HG03066 (cell line): ENCODE results near the gene B3GNT9.
A peak's percentile ranks its signal among the peaks of the same experiment; 100 is the strongest.

Source experiments
- ATAC-seq: cut with Tn5 transposase; IDR thresholded peaks from one replicate; pipeline ENCODE4 v1.9.1; 2021; ENCODE audit warnings: low read depth; ENCODE audit not compliant: unreplicated experiment

The B3GNT9 gene

GRCh38 chr16:67169011-67169451 lies 18.2 kb upstream of the B3GNT9 start:
- ATAC-seq, result no peak

- ATAC-seq, result no peak
Observed at GRCh38 chr16:67167588-67167987, 16.8 kb upstream of the B3GNT9 start.

GRCh38 chr16:67166598-67167168 lies 15.9 kb upstream of the B3GNT9 start:
- ATAC-seq, result no peak

GRCh38 chr16:67166110-67166547 lies 15.3 kb upstream of the B3GNT9 start:
- ATAC-seq, result no peak

- ATAC-seq, result no peak
Observed at GRCh38 chr16:67165121-67166078, 14.6 kb upstream of the B3GNT9 start.

GRCh38 chr16:67164599-67165061 lies 13.8 kb upstream of the B3GNT9 start, which contains the start of gene HSF4:
TSS of gene HSF4 (plus strand) at chr16:67164745. CDS start at chr16:67164812, 67 bp downstream.
- no peak for ATAC-seq

GRCh38 chr16:67163999-67164558 lies 13.3 kb upstream of the B3GNT9 start:
- no peak for ATAC-seq

- no peak for ATAC-seq
Observed at GRCh38 chr16:67163164-67163998, 12.6 kb upstream of the B3GNT9 start.

- ATAC-seq, result no peak
Observed at GRCh38 chr16:67162506-67163163, 11.8 kb upstream of the B3GNT9 start.

GRCh38 chr16:67161595-67162058 lies 10.8 kb upstream of the B3GNT9 start:
- ATAC-seq, result no peak

GRCh38 chr16:67158637-67159600 lies 8.1 kb upstream of the B3GNT9 start:
- ATAC-seq, result peak; percentile 34

GRCh38 chr16:67157892-67158635 lies 7.3 kb upstream of the B3GNT9 start:
- ATAC-seq, result no peak

- ATAC-seq, result no peak
Observed at GRCh38 chr16:67157106-67157748, 6.4 kb upstream of the B3GNT9 start.

- no peak for ATAC-seq
Observed at GRCh38 chr16:67156143-67156844, 5.5 kb upstream of the B3GNT9 start.

- ATAC-seq, result no peak
Observed at GRCh38 chr16:67155295-67156142, 4.7 kb upstream of the B3GNT9 start.
